SU-DHL-6 (cell line): ENCODE data around the gene ALK.

Experiments used
- H2AFZ ChIP-seq: fragments of 200-600 bp; sonication (generic); 2 replicates; pipeline ENCODE4 v1.6.1; 2014; ENCODE audit warnings: low read depth, mild to moderate bottlenecking, moderate library complexity, mixed read lengths, antibody characterized with exemption, low read length; ENCODE audit not compliant: severe bottlenecking
- H3F3A ChIP-seq: fragments of 200-600 bp; shearing (Covaris generic); 2 replicates; pipeline ENCODE4 v1.6.0; 2016; ENCODE audit warnings: antibody characterized with exemption, mild to moderate bottlenecking; ENCODE audit not compliant: insufficient read depth
- H3K27ac ChIP-seq: fragments of 200-600 bp; sonication (generic); 2 replicates; pipeline ENCODE4 v1.5.1; 2016; ENCODE audit warnings: low read depth, mild to moderate bottlenecking, low read length, moderate library complexity, mixed read lengths
- H3K27me3 ChIP-seq: fragments of 200-600 bp; sonication (generic), shearing (Covaris generic); 2 replicates; pipeline ENCODE4 v1.6.0; 2014; ENCODE audit warnings: mild to moderate bottlenecking, low read length
- H3K36me3 ChIP-seq: fragments of 200-600 bp; sonication (generic); 2 replicates; pipeline ENCODE4 v1.6.1; 2014; ENCODE audit warnings: mild to moderate bottlenecking, low read length, mixed read lengths
- H3K4me2 ChIP-seq: fragments of 300-600, 200-600 bp; shearing (Covaris generic), sonication (generic); 2 replicates; pipeline ENCODE4 v1.6.0; 2014; ENCODE audit warnings: low read length, low read depth, mild to moderate bottlenecking; ENCODE audit not compliant: poor library complexity, severe bottlenecking
- H3K4me3 ChIP-seq: fragments of 200-600 bp; sonication (generic); 2 replicates; pipeline ENCODE4 v1.5.1; 2014; ENCODE audit warnings: antibody characterized with exemption, low read length, mild to moderate bottlenecking, mixed read lengths; ENCODE audit not compliant: insufficient read depth, poor library complexity, severe bottlenecking
- H3K79me2 ChIP-seq: fragments of 200-600 bp; sonication (generic); 2 replicates; pipeline ENCODE4 v1.6.1; 2014; ENCODE audit warnings: mild to moderate bottlenecking, low read length, moderate library complexity; ENCODE audit not compliant: insufficient read depth
- H3K9ac ChIP-seq: fragments of 200-600 bp; sonication (generic); 2 replicates; pipeline ENCODE4 v1.7.0; 2014; ENCODE audit warnings: mild to moderate bottlenecking, low read length
- H3K9me2 ChIP-seq: fragments of 200-600 bp; sonication (generic); replicated peaks from 2 replicates; pipeline ENCODE4 v1.6.1; 2014; ENCODE audit warnings: low read length; ENCODE audit not compliant: insufficient read depth
- H3K9me3 ChIP-seq: fragments of 200-600 bp; sonication (generic); 2 replicates; pipeline ENCODE4 v1.6.1; 2014; ENCODE audit warnings: low read length, mixed read lengths; ENCODE audit not compliant: insufficient read depth
- H4K20me1 ChIP-seq: fragments of 200-600 bp; sonication (generic); 2 replicates; pipeline ENCODE4 v1.6.1; 2014; ENCODE audit warnings: low read depth, mild to moderate bottlenecking, antibody characterized with exemption, low read length, moderate library complexity, mixed read lengths
- CTCF ChIP-seq: fragments of 200-600 bp; sonication (generic); IDR thresholded peaks from one replicate; pipeline ENCODE4 v1.5.1; 2017; ENCODE audit warnings: antibody characterized with exemption, mild to moderate bottlenecking, low read length, moderate library complexity; ENCODE audit not compliant: insufficient read depth, poor library complexity, severe bottlenecking
- EZH2phosphoT487 ChIP-seq: fragments of 200-600 bp; sonication (generic), shearing (Covaris generic); conservative IDR thresholded peaks from 2 replicates; pipeline ENCODE4 v1.6.1; 2018; ENCODE audit warnings: mild to moderate bottlenecking, antibody characterized with exemption, low read length, moderate library complexity, mixed read lengths

The ALK gene

GRCh38 chr2:29165362-29166241 is 755.8 kb downstream of the ALK start:
- Histone ChIP-seq H3K4me2 (no peak overlapping the region), H3K27me3 (no peaks in the 10 kb centered on the region), H4K20me1 (no peaks in the 10 kb centered on the region), H3K4me3 (no peak overlapping the region), H3K9ac (no peak overlapping the region), H3K9me2 (no peaks in the 10 kb centered on the region), H3K9me3 (no peaks in the 10 kb centered on the region), H3K79me2 (no peaks in the 10 kb centered on the region), H3K27ac (no peak overlapping the region), H3F3A (no peaks in the 10 kb centered on the region), H3K36me3 (no peaks in the 10 kb centered on the region), H2AFZ (no peak overlapping the region)
- TF ChIP-seq EZH2phosphoT487: no peak
- no peak for TF ChIP-seq CTCF

- H3K4me2 ChIP-seq: peak overlapping the region; percentile 26
These were observed 757.1 kb downstream of the ALK start for GRCh38 chr2:29164091-29164846.

GRCh38 chr2:29162204-29162928 is 759.0 kb downstream of the ALK start:
- H2AFZ ChIP-seq: no peak overlapping the region
- H3K36me3 ChIP-seq: no peaks in the 10 kb centered on the region
- TF ChIP-seq CTCF: no peak
- TF ChIP-seq EZH2phosphoT487: no peak
- no peaks in the 10 kb centered on the region for H4K20me1 ChIP-seq
- no peak overlapping the region for H3K27ac ChIP-seq
- no peaks in the 10 kb centered on the region for H3K9me2 ChIP-seq
- H3K9ac ChIP-seq: no peak overlapping the region
- H3K9me3 ChIP-seq: no peaks in the 10 kb centered on the region
- no peak overlapping the region for H3K4me2 ChIP-seq
- no peaks in the 10 kb centered on the region for H3K27me3 ChIP-seq
- no peaks in the 10 kb centered on the region for H3F3A ChIP-seq
- H3K79me2 ChIP-seq: no peaks in the 10 kb centered on the region
- no peak overlapping the region for H3K4me3 ChIP-seq

More at GRCh38 chr2:29164091-29164846, 757.1 kb downstream of the ALK start:
- Histone ChIP-seq H3K36me3 (no peaks in the 10 kb centered on the region), H3K4me3 (no peak overlapping the region), H3K9me2 (no peaks in the 10 kb centered on the region), H4K20me1 (no peaks in the 10 kb centered on the region), H3K9me3 (no peaks in the 10 kb centered on the region), H3K9ac (no peak overlapping the region), H3K79me2 (no peaks in the 10 kb centered on the region), H2AFZ (no peak overlapping the region), H3F3A (no peaks in the 10 kb centered on the region), H3K27me3 (no peaks in the 10 kb centered on the region), H3K27ac (peak overlapping the region; percentile 25; the same call in 1 of the 2 replicates)
- TF ChIP-seq EZH2phosphoT487 (no peak), CTCF (no peak)
